ENCODE results near the gene EDAR.

The EDAR gene

GRCh38 chr2:108923736-108924579 lies 65.1 kb downstream of the EDAR start:
- no peak for DNase-seq

GRCh38 chr2:108923019-108923700 lies 65.9 kb downstream of the EDAR start:
- DNase-seq, result no peak

- no peak for DNase-seq
Measured at GRCh38 chr2:108922141-108922915, 66.7 kb downstream of the EDAR start.

DNA sequence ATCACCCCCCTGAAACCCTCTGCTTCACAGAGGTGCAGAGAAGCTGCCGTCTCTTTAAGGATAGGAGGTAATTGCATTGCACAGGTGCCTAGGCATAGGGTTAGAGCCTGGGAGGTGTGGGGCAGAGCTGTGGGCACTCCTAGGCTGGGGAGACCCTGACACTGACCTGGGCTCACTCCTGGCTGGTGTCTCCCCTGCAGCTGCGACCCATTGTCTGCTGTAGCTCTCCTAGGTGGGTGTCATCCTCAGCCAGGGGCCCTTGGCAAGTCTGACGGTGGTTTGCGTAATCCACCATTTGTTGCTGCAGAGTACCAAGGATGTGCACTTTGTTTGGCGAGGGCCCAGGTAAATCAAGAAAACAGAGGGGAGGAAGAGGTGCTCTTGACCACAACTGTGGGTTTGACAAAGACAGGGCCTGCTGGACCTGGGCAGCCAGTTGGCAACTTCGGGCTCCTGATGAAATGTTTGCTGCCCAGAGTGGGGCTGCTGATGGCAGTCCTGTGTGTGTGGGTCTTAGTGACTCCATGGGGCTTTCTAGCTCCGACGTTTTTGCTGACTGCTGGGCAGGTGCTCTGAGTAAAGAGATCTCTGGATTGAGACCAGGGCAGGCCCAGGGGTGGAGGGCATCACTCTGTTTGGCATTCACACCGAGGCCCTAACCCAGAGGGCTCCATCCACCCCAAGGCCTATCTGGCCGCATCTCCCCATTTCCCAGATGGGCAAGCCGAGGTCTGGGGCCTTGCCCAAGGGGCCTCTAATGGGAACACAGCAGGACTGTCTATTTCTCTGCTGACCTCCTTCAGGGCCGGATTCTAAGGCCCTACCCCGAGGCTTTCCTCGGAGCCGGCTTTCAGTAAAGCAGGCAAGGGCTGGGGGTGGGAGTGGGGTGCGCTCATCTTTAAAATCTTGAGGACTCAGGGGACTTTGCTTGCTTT lies 67.7 kb downstream of the EDAR start:
- DNase-seq, result no peak

GRCh38 chr2:108920686-108921085 lies 68.3 kb downstream of the EDAR start:
- DNase-seq, result no peak

DNA sequence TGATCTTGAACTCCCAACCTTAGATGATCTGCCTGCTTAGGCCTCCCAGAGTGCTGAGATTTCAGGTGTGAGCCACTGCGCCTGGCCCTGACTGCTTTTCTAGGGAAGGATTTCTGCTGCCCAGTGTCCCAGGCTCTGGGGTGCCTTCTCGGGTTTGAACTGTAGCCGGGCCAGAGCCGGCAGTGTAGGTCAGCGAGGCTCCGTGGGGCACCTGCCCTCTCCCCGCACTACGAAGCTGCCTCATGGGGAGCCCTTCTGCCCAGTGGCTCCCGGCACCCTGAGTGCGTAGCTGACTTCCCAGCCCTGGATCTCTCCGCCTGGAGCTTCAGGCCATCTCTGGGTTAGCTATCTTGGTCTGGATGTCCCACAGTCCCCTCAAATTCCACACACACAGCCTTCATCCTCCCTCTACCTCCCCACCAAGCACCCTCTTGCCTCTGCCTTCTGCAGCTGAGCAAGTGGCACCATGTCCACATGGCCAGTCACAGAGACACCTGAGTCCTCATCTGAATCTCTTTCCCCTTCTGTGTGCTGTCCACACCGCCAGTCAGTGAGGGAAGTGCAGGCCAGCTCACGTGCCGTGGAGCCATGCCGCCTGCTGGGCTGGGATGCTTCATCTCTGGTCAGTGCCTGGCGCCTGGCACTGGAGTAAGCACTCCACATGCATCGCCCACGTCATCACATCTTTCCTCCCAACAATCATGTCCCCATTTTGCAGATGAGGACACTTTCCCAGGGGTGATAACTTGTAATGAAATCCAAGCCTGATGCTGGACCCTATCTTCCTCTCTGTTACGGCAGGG lies 69.2 kb downstream of the EDAR start:
- DNase-seq, result no peak

DNA sequence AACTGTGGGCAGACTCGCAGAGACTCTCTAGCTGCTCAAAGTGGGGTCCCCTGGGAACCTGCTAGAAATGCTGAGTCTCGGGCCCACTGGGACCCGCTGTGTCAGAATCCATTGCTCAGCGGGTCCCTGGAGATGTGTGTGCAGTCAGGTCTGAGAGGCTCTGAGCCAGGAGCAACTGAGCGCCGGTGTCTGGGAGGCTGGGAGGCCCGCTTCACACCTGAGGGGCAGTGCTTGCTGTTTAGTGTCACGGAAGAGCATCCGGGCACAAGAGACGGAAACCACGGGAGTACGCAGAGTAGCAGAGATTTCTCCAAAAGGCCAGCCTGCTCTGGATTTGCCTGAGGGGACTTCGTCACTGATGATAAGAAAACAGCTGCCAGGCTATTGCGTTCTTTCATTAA lies 70.1 kb downstream of the EDAR start:
- no peak for DNase-seq

GRCh38 chr2:108918156-108918874 lies 70.7 kb downstream of the EDAR start:
- DNase-seq, result no peak

DNA sequence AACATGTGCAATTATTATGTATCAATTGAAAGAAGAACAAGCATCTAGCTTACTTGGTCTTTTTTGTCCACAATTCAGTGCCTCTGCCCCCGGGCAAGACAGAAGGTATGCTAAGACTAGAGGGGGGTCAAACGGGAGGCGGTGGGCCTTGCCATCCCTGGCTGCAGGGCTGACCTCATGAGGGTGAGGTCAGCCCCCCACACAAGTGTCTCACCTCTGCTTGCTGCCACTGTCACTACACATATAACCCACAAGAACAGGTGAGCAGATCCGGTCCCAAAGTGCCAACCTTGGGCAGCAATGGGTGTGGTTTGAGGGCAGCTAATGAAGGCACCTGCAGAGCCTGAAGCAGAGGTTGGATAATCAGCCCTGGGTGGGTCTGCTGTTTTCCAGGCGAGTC lies 71.5 kb downstream of the EDAR start:
- DNase-seq, result no peak

DNA sequence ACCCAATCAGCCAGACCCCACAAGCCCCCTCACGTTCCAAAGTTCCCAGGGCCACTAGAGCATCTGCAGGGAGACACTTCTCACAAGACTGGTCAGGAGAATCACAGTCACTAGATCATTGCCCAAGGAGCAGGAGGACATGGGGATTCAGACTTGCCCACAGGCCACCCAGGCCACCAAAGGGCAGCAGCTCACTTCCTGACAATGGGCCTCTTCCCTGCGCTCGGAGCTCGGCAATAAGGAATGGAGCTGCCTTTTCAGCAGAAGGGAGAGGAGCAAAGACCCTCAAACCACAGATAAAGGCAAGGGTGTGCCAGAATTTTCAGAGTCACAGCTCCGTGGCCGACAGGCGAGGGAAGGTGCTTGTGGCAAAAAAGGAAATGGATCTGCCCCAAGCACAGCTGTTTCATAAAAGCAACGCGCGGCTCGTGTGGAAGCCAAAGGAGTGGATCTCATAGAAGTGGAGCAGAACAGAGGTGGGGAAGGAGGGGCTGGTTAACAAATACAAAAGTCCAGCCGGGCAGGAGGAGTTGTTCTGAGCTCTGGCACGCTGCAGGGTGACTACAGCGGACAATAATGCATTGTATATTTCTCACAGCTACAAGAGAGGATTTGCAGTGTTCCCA lies 72.1 kb downstream of the EDAR start:
- DNase-seq, result no peak

GRCh38 chr2:108916122-108916795 lies 72.8 kb downstream of the EDAR start:
- DNase-seq, result no peak

- no peak for DNase-seq
Measured at GRCh38 chr2:108912629-108912902, 76.5 kb downstream of the EDAR start.

GRCh38 chr2:108911807-108912628 lies 77.0 kb downstream of the EDAR start:
- no peak for DNase-seq

- DNase-seq, result no peak
Measured at GRCh38 chr2:108911401-108911800, 77.6 kb downstream of the EDAR start.

DNA sequence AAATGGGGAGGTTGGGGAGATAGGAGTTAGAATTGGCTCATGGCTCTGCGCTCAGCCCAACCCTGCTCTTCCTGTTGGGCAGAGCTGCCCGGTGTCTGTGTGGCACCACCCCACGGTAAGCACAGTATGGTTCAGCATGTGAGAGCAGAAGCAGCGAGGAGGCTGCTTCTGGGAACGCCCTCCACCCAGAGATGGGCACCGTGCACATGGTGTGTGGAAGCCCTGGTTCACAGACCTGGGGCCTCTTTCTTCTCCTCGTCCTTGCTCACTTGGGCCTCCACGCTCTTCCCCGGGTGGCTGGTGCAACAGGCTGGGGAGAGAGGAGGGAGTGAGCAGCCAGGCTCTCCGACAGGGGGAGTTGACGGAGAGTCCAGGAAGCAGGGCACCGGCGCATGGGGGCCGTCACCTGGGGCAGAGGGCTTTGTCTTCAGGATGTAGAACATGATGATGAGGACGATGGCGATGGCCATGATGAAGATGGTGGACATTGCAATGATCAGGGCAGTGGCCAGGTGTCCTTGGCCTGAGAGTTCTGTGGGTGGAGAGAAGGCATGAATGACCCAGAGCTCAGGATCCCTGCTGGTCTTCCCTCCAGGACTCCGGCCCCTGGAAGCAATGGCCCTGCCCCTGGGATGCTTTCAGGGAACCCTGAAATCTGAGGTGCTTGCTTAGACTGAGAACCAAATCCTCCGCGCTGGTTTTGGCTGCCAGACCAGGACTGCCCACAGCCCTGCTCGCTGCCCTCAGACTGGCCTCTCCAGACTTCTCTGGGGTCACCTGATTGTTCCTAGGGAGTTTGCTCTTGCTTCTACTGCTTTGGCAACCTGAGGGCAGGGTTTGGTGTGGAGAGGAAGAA lies 78.3 kb downstream of the EDAR start:
- no peak for DNase-seq

- no peak for DNase-seq
Measured at GRCh38 chr2:108910011-108910431, 79.0 kb downstream of the EDAR start.

DNA sequence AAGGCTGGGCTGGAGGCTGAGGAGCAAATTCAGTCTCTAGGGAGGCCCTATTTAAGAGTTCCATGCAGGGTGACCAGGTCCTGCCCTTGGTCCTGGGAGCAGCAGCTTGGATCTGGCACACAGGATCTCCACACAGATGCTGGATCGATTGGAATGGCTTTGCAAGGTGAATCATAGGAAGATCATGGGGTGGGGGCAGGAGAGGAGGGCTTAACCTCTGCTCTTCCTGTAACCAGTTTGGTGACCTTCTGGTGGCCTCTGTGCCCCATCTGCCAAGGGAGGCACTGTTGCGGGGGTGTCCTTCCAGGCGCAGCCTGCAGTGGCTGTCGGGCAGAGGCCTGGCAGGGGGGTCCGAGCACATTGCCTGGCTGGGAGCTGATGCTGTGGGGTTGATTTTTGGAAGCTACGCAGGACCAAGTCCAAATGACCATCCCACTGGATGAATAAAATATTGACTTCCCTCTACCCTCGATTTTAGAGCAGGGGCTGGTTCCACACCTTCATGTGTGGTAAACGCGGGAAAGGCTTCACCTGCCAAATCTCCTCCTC lies 79.7 kb downstream of the EDAR start:
- no peak for DNase-seq

DNA sequence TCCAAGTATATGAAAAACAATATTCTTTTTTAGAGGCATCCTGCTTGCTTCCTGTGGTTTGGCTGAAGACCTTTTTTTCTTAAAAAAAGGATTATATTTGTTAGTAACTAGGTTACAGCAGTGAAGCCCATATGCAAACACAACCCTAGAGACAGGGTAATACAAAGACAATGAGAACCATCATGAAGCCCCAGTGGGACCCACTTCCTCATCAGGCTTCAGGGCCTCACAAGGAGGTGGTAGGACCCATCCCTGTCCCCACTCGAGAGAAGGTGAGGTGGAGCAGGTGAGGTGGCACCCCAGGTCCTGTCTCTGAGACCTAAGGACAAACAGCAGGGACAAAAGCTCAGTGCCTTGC lies 80.3 kb downstream of the EDAR start:
- DNase-seq, result no peak

Measured in hematopoietic multipotent progenitor cell treated with erythropoietin and hydrocortisone succinate and interleukin-3 and kit ligand, for 8 days (in vitro differentiated cells).